HG02759 (cell line): ENCODE measurements around the gene GHITM.

Experiments used
- ATAC-seq: cut with Tn5 transposase; IDR thresholded peaks from one replicate; pipeline ENCODE4 v1.9.1; 2021; ENCODE audit warnings: mild to moderate bottlenecking, moderate library complexity; ENCODE audit not compliant: unreplicated experiment

GHITM gene

GRCh38 chr10:84197643-84198042, 58.3 kb downstream of the GHITM start:
- ATAC-seq: no peak

- no peak for ATAC-seq
Observed at GRCh38 chr10:84198206-84198915, 59.1 kb downstream of the GHITM start.

GRCh38 chr10:84200537-84201243, 61.4 kb downstream of the GHITM start:
- no peak for ATAC-seq

GRCh38 chr10:84201244-84201606, 61.9 kb downstream of the GHITM start:
- no peak for ATAC-seq

GRCh38 chr10:84201682-84202081, 62.4 kb downstream of the GHITM start:
- ATAC-seq: no peak

GRCh38 chr10:84202349-84202748, 63.0 kb downstream of the GHITM start:
- ATAC-seq: no peak
